B cell (primary cell): ENCODE data around the gene PKIG. TPM values are rescaled to one million over a fixed set of nuclear protein-coding genes. Genes with fewer than 3 reads are reported as not detected.

Experiments
- ATAC-seq: fragments of 200-7000 bp; cut with Tn5 transposase; one replicate; pipeline ENCODE4 v1.10.0; 2021; ENCODE audit warnings: low read depth, mild to moderate bottlenecking, moderate number of reproducible peaks, moderate library complexity
- CTCF ChIA-PET: fragments of 350-600 bp; sonication (Branson Sonifier 250); formaldehyde crosslinking; loops from one replicate; lab custom pipeline; 2021; ENCODE audit warnings: antibody characterized with exemption, inconsistent platforms; lab: Charles Lee
- POLR2A ChIA-PET: fragments of 350-600 bp; sonication (Branson Sonifier 250); formaldehyde crosslinking; loops from one replicate; lab custom pipeline; 2021; ENCODE audit warnings: antibody characterized with exemption; lab: Charles Lee
- DNase-seq: peaks from one replicate; pipeline ENCODE4 v3.0.0; 2013
- H2AFZ ChIP-seq: 2 replicates; pipeline ENCODE4 v1.6.1; 2012; ENCODE audit warnings: mild to moderate bottlenecking, low read depth, low read length; ENCODE audit not compliant: insufficient read depth, poor library complexity, severe bottlenecking
- H3K27ac ChIP-seq, 2 donors: 1 replicate in 1 of 2; 2 replicates in 1 of 2; pipeline ENCODE4 v1.5.1; 2012 to 2013; ENCODE audit warnings: low read length in 2 of 2, mild to moderate bottlenecking in 2 of 2, moderate library complexity in 1 of 2
- H3K27me3 ChIP-seq, 4 experiments: fragments of 200-600 bp in 1 of 4; sonication (generic) in 1 of 4; replicated peaks in 1 of 4; 1 replicate in 2 of 4; 2 replicates in 2 of 4; pipeline versions ENCODE4 v1.6.1 to v1.7.0; 2013 to 2016; ENCODE audit warnings: low read length in 3 of 4, mild to moderate bottlenecking in 2 of 4, mixed read lengths in 1 of 4, moderate library complexity in 1 of 4; ENCODE audit not compliant: insufficient read depth in 4 of 4, control insufficient read depth in 3 of 4; ENCODE audit errors: control extremely low read depth in 1 of 4
- H3K36me3 ChIP-seq, 2 experiments: replicated peaks in 1 of 2; 1 replicate in 1 of 2; 2 replicates in 1 of 2; pipeline versions ENCODE4 v1.6.1 to v1.7.1; 2013; ENCODE audit warnings: low read length in 1 of 2; ENCODE audit not compliant: insufficient read depth in 2 of 2, control insufficient read depth in 1 of 2; ENCODE audit errors: control extremely low read depth in 1 of 2, extremely low read depth in 1 of 2
- H3K4me1 ChIP-seq, 2 donors: fragments of 200-600 bp in 1 of 2; sonication (generic) in 1 of 2; 1 replicate in 1 of 2; 2 replicates in 1 of 2; pipeline versions ENCODE4 v1.5.1 to v1.6.1; 2013 to 2017; ENCODE audit warnings: low read length in 2 of 2; ENCODE audit not compliant: control insufficient read depth in 2 of 2, insufficient read depth in 2 of 2
- H3K4me2 ChIP-seq: replicated peaks from 2 replicates; pipeline ENCODE3; 2012; ENCODE audit warnings: mild to moderate bottlenecking, low read depth, low read length; ENCODE audit not compliant: poor library complexity, severe bottlenecking
- H3K4me3 ChIP-seq, 5 experiments: fragments of 200-600 bp in 1 of 5; sonication (generic) in 1 of 5; 1 replicate in 3 of 5; 2 replicates in 2 of 5; pipeline versions ENCODE4 v1.5.1 to v1.7.0; 2011 to 2016; ENCODE audit warnings: low read length in 4 of 5, mild to moderate bottlenecking in 4 of 5, low read depth in 2 of 5, control low read depth in 1 of 5, moderate library complexity in 1 of 5; ENCODE audit not compliant: insufficient read depth in 1 of 5; ENCODE audit errors: control extremely low read depth in 1 of 5, extremely low read depth in 1 of 5
- H3K79me2 ChIP-seq: fragments of 200-600 bp; sonication (generic); one replicate; pipeline ENCODE4 v1.6.0; 2016; ENCODE audit warnings: low read length; ENCODE audit not compliant: control insufficient read depth, insufficient read depth
- H3K9ac ChIP-seq: fragments of 200-600 bp; sonication (generic); 2 replicates; pipeline ENCODE4 v1.6.1; 2017; ENCODE audit warnings: mild to moderate bottlenecking, low read length, moderate library complexity
- H3K9me3 ChIP-seq, 3 donors: one replicate each; pipeline versions ENCODE4 v1.6.1 to v1.7.1; 2013; ENCODE audit warnings: low read length in 2 of 3; ENCODE audit not compliant: control insufficient read depth in 2 of 3, insufficient read depth in 1 of 3; ENCODE audit errors: control extremely low read depth in 1 of 3
- H4K20me1 ChIP-seq: 2 replicates; pipeline ENCODE4 v1.6.0; 2012; ENCODE audit warnings: mild to moderate bottlenecking, low read length; ENCODE audit not compliant: insufficient read depth, control insufficient read depth, poor library complexity, severe bottlenecking
- H3K27ac Mint-ChIP-seq: one replicate; pipeline ENCODE4 v1.8.0; 2021; ENCODE audit warnings: mixed read lengths
- H3K27me3 Mint-ChIP-seq: one replicate; pipeline ENCODE4 v1.8.0; 2021; ENCODE audit warnings: mixed read lengths
- H3K4me1 Mint-ChIP-seq: one replicate; pipeline ENCODE4 v1.8.0; 2021; ENCODE audit warnings: mixed read lengths
- H3K4me3 Mint-ChIP-seq: one replicate; pipeline ENCODE4 v1.8.0; 2021; ENCODE audit warnings: mixed read lengths
- H3K9me3 Mint-ChIP-seq: one replicate; pipeline ENCODE4 v1.8.0; 2022; ENCODE audit warnings: mixed read lengths; ENCODE audit not compliant: insufficient read depth
- CTCF ChIP-seq: fragments of 200-600 bp; IDR thresholded peaks from one replicate; pipeline ENCODE4 v1.8.0; 2022; ENCODE audit warnings: antibody characterized with exemption, mild to moderate bottlenecking
- EZH2 ChIP-seq: IDR thresholded peaks from 2 replicates; pipeline ENCODE4 v1.6.1; 2012; ENCODE audit warnings: borderline replicate concordance, low read depth, mild to moderate bottlenecking, moderate library complexity, low read length; ENCODE audit not compliant: insufficient read depth, poor library complexity, severe bottlenecking
- WGBS: methylation state at CpG from one replicate; pipeline ENCODE4 v1.1.5; 2013; ENCODE audit warnings: missing lambda C conversion rate; ENCODE audit not compliant: insufficient coverage; 5-methylcytosine and 5-hydroxymethylcytosine counted together
- intact Hi-C: fragments of 100-400 bp; cut with micrococcal nuclease; formaldehyde crosslinking; loops from one replicate; pipeline ENCODE4 v1.10.0; 2022
- polyA plus RNA-seq: library from polyadenylated mRNA; depleted of rRNA; stranded (reverse); fragments of >200 nt; gene quantifications from 2 replicates; pipeline ENCODE4 v1.2.3, GENCODE V29; 2012
- total RNA-seq, 2 donors: library from RNA; stranded (reverse); fragments of 120-200 nt in 1 of 2; gene quantifications; 1 replicate in 1 of 2; 2 replicates in 1 of 2; pipeline versions ENCODE4 v1.2.3 to v1.2.4, GENCODE V29; 2013 to 2022

PKIG gene
- total and polyA plus RNA-seq, 2 donors (not counting 1 experiment from before 2014, with no cell fraction given): 128 to 168 TPM

- ChIA-PET POLR2A (interaction anchor here (0.7 kb wide), 1 partner anchor 12 kb away, joined by 4 read pairs; no protein-coding TSS in a partner anchor), CTCF (interaction anchor here (0.8 to 1.8 kb wide), 4 partner anchors 12 to 38 kb away, joined by 3 to 8 read pairs (median 6); no protein-coding TSS in a partner anchor)
- H3K9me3 ChIP-seq: no peaks in the 10 kb centered on the region
- H3K4me3 ChIP-seq: no peak overlapping the region
- DNase-seq (no peak), ATAC-seq (no peak)
- no peak overlapping the region for H2AFZ ChIP-seq
- Mint-ChIP-seq H3K27ac (peak overlapping the region; percentile 91), H3K27me3 (no peaks in the 10 kb centered on the region), H3K9me3 (no peaks in the 10 kb centered on the region), H3K4me1 (peaks cover 64% of the 10 kb centered on the region), H3K4me3 (no peak overlapping the region)
- peaks cover 76% of the 10 kb centered on the region for H3K79me2 ChIP-seq
- no peak overlapping the region for H3K9ac ChIP-seq
- H3K27me3 ChIP-seq: no peaks in the 10 kb centered on the region
- H3K27ac ChIP-seq: peak overlapping the region in 1 of 2 donors; percentile 74
- peaks cover 0 to 68% of the 10 kb centered on the region in 2 experiments for H3K36me3 ChIP-seq
- intact Hi-C loops: no loop called here
- peaks cover 28 to 54% of the 10 kb centered on the region in 2 donors for H3K4me1 ChIP-seq
- no peak for TF ChIP-seq EZH2
- TF ChIP-seq CTCF: no peak
- peaks cover 51% of the 10 kb centered on the region for H4K20me1 ChIP-seq
- H3K4me2 ChIP-seq: no peak overlapping the region
- WGBS: 97% methylated on average over 12 of the region's 14 CpGs
Observed at GRCh38 chr20:44614525-44614924, 32.1 kb downstream of the PKIG start.

- no peaks in the 10 kb centered on the region for H3K27me3 ChIP-seq
- no peaks in the 10 kb centered on the region for H3K27me3 Mint-ChIP-seq
- peak; percentile 39 for ATAC-seq
- peaks cover 21 to 46% of the 10 kb centered on the region in 2 donors for H3K4me1 ChIP-seq
- H3K4me2 ChIP-seq: no peak overlapping the region
- H4K20me1 ChIP-seq: peaks cover 51% of the 10 kb centered on the region
- intact Hi-C loops: no loop called here
- peak overlapping the region; percentile 39 for H3K4me3 Mint-ChIP-seq
- ChIA-PET CTCF (interaction anchor here (0.8 to 1.8 kb wide), 4 partner anchors 11 to 39 kb away, joined by 3 to 8 read pairs (median 6); no protein-coding TSS in a partner anchor), POLR2A (interaction anchor here (0.7 to 0.9 kb wide), 3 partner anchors 10 to 41 kb away, joined by 3 to 6 read pairs (median 4); no protein-coding TSS in a partner anchor)
- peak overlapping the region; percentile 91 for H3K27ac Mint-ChIP-seq
- no peak overlapping the region for H3K9ac ChIP-seq
- H3K4me3 ChIP-seq: no peak overlapping the region
- H3K36me3 ChIP-seq: peaks cover 0 to 74% of the 10 kb centered on the region in 2 experiments
- peak overlapping the region; percentile 14 to 74 for H3K27ac ChIP-seq
- no peak for DNase-seq
- H3K9me3 ChIP-seq: no peaks in the 10 kb centered on the region
- 31% methylated on average over 10 of the region's 10 CpGs for whole genome bisulfite sequencing
- H3K4me1 Mint-ChIP-seq: peaks cover 60% of the 10 kb centered on the region
- no peak overlapping the region for H2AFZ ChIP-seq
- TF ChIP-seq EZH2 (no peak), CTCF (no peak)
- no peaks in the 10 kb centered on the region for H3K9me3 Mint-ChIP-seq
- H3K79me2 ChIP-seq: peaks cover 68% of the 10 kb centered on the region
Observed at GRCh38 chr20:44615169-44615791, 32.9 kb downstream of the PKIG start.
